Retinal pigment epithelial cell (primary cell): ENCODE results near the gene TMEM271.
"Not testable (repeated sequence)": the region's sequence is repeated elsewhere in the genome, so short reads cannot be mapped to it uniquely, and the experiment has no call there.

Source experiments
- DNase-seq: peaks from one replicate; pipeline ENCODE4 v3.0.0-alpha.2; 2010; ENCODE audit warnings: low read depth
- H3K4me3 ChIP-seq: 2 replicates; pipeline ENCODE4 v1.5.1; 2011; ENCODE audit warnings: mild to moderate bottlenecking, low read length, control low read depth, moderate library complexity
- TF ChIP-seq, protein P1 (sequence below): conservative IDR thresholded peaks from 2 replicates; pipeline ENCODE4 v1.5.1; 2011; ENCODE audit warnings: low read depth, low read length, control low read depth, inconsistent platforms

TMEM271 gene

GRCh38 chr4:598925-599324 lies 22.8 kb upstream of the TMEM271 start:
- no peak for DNase-seq
- no peak overlapping the region for H3K4me3 ChIP-seq
- TF ChIP-seq, protein P1, sequence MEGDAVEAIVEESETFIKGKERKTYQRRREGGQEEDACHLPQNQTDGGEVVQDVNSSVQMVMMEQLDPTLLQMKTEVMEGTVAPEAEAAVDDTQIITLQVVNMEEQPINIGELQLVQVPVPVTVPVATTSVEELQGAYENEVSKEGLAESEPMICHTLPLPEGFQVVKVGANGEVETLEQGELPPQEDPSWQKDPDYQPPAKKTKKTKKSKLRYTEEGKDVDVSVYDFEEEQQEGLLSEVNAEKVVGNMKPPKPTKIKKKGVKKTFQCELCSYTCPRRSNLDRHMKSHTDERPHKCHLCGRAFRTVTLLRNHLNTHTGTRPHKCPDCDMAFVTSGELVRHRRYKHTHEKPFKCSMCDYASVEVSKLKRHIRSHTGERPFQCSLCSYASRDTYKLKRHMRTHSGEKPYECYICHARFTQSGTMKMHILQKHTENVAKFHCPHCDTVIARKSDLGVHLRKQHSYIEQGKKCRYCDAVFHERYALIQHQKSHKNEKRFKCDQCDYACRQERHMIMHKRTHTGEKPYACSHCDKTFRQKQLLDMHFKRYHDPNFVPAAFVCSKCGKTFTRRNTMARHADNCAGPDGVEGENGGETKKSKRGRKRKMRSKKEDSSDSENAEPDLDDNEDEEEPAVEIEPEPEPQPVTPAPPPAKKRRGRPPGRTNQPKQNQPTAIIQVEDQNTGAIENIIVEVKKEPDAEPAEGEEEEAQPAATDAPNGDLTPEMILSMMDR: no peak

GRCh38 chr4:592825-593520 lies 16.9 kb upstream of the TMEM271 start:
- DNase-seq: no peak
- no peak overlapping the region for H3K4me3 ChIP-seq
- TF ChIP-seq, protein P1: no peak

- DNase-seq, H3K4me3 ChIP-seq: not testable (repeated sequence)
These were observed 16.1 kb upstream of the TMEM271 start for GRCh38 chr4:592178-592577.

DNA sequence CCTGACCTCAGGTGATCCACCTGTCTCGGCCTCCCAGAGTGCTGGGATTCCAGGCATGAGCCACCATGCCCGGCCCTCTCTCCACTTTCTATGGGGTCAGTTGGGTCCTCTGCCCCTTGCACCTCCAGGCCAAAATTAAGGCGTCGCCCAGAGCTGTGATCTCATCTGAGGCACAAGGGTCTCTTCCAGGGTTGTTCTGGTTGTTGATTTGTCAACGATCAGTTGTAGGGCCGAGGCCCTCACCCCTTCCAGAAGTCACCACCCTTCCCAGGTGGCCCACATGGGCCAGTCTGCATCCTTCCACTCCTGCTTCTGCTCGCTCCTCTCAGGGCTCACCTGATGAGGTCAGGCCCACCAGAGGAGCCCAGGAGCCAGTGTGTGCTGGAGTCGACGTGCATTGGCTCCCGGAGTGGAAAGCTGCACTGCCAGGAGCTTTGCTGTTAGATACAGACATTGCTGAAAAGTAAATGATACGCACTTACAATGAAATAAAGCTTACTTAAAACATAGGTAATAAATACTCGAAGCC lies 14.3 kb upstream of the TMEM271 start:
- TF ChIP-seq, protein P1: no peak
- H3K4me3 ChIP-seq: no peak overlapping the region
- DNase-seq: no peak

- no peak overlapping the region for H3K4me3 ChIP-seq
- no peak for DNase-seq
- TF ChIP-seq, protein P1: no peak
These were observed 13.3 kb upstream of the TMEM271 start for GRCh38 chr4:589219-589963.

DNA sequence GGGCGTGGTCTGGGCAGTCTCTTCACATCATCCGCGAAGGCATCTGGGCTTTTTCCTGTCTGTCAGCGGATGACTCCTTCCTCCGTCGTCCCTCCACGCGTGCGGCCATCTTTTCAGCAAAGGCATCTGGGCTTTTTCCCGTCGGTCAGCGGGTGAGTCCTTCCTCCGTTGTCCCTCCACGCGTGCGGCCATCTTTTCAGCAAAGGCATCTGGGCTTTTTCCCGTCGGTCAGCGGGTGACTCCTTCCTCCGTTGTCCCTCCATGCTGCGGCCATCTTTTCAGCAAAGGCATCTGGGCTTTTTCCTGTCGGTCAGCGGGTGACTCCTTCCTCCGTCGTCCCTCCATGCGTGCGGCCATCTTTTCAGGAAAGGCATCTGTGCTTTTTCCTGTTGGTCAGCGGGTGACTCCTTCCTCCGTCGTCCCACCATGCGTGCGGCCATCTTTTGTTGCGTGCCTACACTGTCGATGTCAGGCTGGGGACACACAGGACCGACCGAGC lies 12.3 kb upstream of the TMEM271 start:
- no peak for DNase-seq
- TF ChIP-seq, protein P1: no peak
- H3K4me3 ChIP-seq: no peak overlapping the region

GRCh38 chr4:587671-588350 lies 11.7 kb upstream of the TMEM271 start:
- H3K4me3 ChIP-seq: no peak overlapping the region
- DNase-seq: no peak
- TF ChIP-seq, protein P1: no peak
